Left ventricle myocardium inferior (tissue), 1 donor: ENCODE data around the gene TANGO6. TPM values are rescaled to one million over a fixed set of nuclear protein-coding genes. Genes with fewer than 3 reads are reported as not detected.

Source experiments
- DNase-seq: peaks from one replicate; pipeline ENCODE4 v3.0.0-alpha.2; 2020
- H3K27ac ChIP-seq: fragments of 200-600 bp; replicated peaks from 2 replicates; pipeline ENCODE4 v1.8.0; 2021
- H3K27me3 ChIP-seq: fragments of 200-600 bp; 2 replicates; pipeline ENCODE4 v1.8.0; 2021; ENCODE audit warnings: low read depth
- H3K36me3 ChIP-seq: fragments of 200-600 bp; 2 replicates; pipeline ENCODE4 v1.8.0; 2021
- H3K4me1 ChIP-seq: fragments of 200-600 bp; 2 replicates; pipeline ENCODE4 v1.8.0; 2021
- H3K4me3 ChIP-seq: fragments of 200-600 bp; 2 replicates; pipeline ENCODE4 v1.8.0; 2021; ENCODE audit warnings: mild to moderate bottlenecking, moderate library complexity
- H3K9me3 ChIP-seq: fragments of 200-600 bp; replicated peaks from 2 replicates; pipeline ENCODE4 v1.8.0; 2021
- CTCF ChIP-seq: fragments of 200-600 bp; IDR thresholded peaks from 2 replicates; pipeline ENCODE4 v1.8.0; 2021; ENCODE audit warnings: antibody characterized with exemption, mild to moderate bottlenecking, borderline replicate concordance
- intact Hi-C: fragments of 100-400 bp; cut with micrococcal nuclease; formaldehyde crosslinking; loops from one replicate; pipeline ENCODE4 v1.11.0; 2022
- total RNA-seq: library from RNA; stranded (reverse); fragmentation: NEBNext Ultra II Directional; extraction: Animal tissue kit (Norgen Biotek cat#: 25700); gene quantifications from one replicate; pipeline ENCODE4 v1.2.1, GENCODE V29; 2021
- donor health status: DM: no; HTN: yes; CAD: no; lungs with severe emphysema.

TANGO6 gene
- total RNA-seq, 1 donor from 2014 or later = 10.5 TPM

- H3K4me3 ChIP-seq = no peak overlapping the region
- H3K27ac ChIP-seq = no peak overlapping the region
- no peaks in the 10 kb centered on the region for H3K9me3 ChIP-seq
- no peak for DNase-seq
- intact Hi-C loops = no loop called here
- H3K4me1 ChIP-seq = no peaks in the 10 kb centered on the region
- peaks cover 55% of the 10 kb centered on the region for H3K36me3 ChIP-seq
- TF ChIP-seq CTCF = no peak
- no peaks in the 10 kb centered on the region for H3K27me3 ChIP-seq
Measured at GRCh38 chr16:68909099-68909733, 65.9 kb downstream of the TANGO6 start.

DNA sequence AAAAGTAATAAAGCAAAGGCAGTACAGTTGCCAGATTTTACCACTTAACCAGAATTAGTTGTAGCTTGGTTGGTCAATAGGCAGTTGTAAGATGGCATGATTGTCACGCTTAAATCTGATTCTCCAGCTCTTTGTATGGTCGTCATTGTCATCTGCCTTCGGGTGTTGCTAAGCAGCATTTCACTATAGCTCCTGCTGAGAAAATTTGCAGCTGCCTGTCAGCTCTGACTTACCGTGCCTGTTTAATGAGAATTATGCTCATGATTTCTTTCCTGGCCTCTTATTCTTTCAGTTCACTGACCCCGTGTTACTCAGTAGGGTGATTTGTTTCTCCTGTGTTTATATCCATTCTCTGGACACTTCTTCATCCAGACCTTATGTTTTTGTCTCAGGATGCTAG lies 66.7 kb downstream of the TANGO6 start:
- DNase-seq = no peak
- Histone ChIP-seq H3K4me3 (no peak overlapping the region), H3K9me3 (no peaks in the 10 kb centered on the region), H3K27me3 (no peaks in the 10 kb centered on the region), H3K36me3 (peaks cover 52% of the 10 kb centered on the region), H3K27ac (no peak overlapping the region), H3K4me1 (no peaks in the 10 kb centered on the region)
- intact Hi-C loops = no loop called here
- TF ChIP-seq CTCF = no peak

DNA sequence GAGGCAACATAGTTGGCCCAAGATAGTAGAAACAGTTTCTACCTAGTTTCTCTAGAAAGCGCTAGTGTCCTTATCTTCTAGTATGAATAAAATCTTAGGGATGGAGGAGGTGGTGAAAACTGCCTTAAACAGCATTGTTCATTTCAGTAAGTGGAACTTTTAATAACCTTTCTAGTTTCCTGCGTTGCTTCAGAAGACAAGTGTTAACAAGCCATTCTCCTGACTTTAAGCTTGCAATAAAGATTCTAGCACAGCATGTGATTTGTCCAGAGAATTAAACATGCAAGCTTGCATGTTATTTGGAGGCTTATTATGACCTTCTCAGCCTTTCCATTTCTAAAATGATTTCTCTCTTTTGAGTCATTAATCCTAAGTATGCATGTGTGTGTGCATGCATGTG lies 72.3 kb downstream of the TANGO6 start:
- intact Hi-C loops = no loop called here
- Histone ChIP-seq H3K36me3 (peaks cover 41% of the 10 kb centered on the region), H3K4me3 (no peak overlapping the region), H3K27ac (no peak overlapping the region), H3K4me1 (no peaks in the 10 kb centered on the region), H3K9me3 (no peaks in the 10 kb centered on the region), H3K27me3 (no peaks in the 10 kb centered on the region)
- TF ChIP-seq CTCF = no peak
- DNase-seq = no peak

DNA sequence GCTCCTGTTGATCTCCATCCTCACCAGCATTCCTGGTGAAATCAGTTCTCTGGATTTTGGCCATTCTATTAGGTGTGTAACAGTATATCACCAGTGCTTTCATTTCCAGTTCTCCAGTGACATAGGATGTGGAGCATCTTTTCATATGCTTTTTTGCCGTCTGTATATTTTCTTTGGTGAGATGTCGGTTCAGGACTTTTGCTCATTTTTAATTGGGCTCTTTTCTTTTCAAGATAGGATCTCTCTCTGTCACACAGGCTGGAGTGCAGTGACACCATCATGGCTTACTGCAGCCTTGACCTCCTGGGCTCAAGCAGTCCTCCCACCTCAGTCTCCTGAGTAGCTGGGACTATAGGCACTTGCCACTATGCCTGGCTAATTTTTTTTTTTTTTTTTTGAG lies 74.2 kb downstream of the TANGO6 start:
- Histone ChIP-seq H3K4me3 (no peak overlapping the region), H3K9me3 (no peaks in the 10 kb centered on the region), H3K36me3 (peaks cover 28% of the 10 kb centered on the region), H3K27ac (no peak overlapping the region), H3K4me1 (no peaks in the 10 kb centered on the region), H3K27me3 (no peaks in the 10 kb centered on the region)
- TF ChIP-seq CTCF = no peak
- intact Hi-C loops = no loop called here
- no peak for DNase-seq

- no peak for DNase-seq
- no peak overlapping the region for H3K4me3 ChIP-seq
- no peak overlapping the region for H3K27ac ChIP-seq
- H3K4me1 ChIP-seq = no peaks in the 10 kb centered on the region
- TF ChIP-seq CTCF = no peak
- intact Hi-C loops = no loop called here
- H3K27me3 ChIP-seq = no peaks in the 10 kb centered on the region
- no peaks in the 10 kb centered on the region for H3K9me3 ChIP-seq
- peaks cover 27% of the 10 kb centered on the region for H3K36me3 ChIP-seq
Measured at GRCh38 chr16:68920349-68920748, 77.0 kb downstream of the TANGO6 start.
